Heart right ventricle (tissue), 16 donors: ENCODE results near the gene RCC1. TPM values are rescaled to one million over a fixed set of nuclear protein-coding genes. Genes with fewer than 3 reads are reported as not detected.

Experiments used
- ATAC-seq, 8 donors: fragments of 200-7000 bp; cut with Tn5 transposase; one replicate each; pipeline ENCODE4 v1.9.1; 2020; ENCODE audit warnings: mild to moderate bottlenecking in 8 of 8, moderate library complexity in 8 of 8, moderate number of reproducible peaks in 1 of 8
- DNase-seq, 2 donors: peaks; one replicate each; pipeline ENCODE4 v3.0.0-alpha.2; 2020
- H3K27ac ChIP-seq, 10 donors: fragments of 200-600 bp; sonication (generic) in 2 of 10; one replicate each; pipeline versions ENCODE4 v1.5.0 to v1.8.0; 2020 to 2022; ENCODE audit warnings: mild to moderate bottlenecking in 3 of 10
- H3K27me3 ChIP-seq, 7 donors: fragments of 200-600 bp; one replicate each; pipeline ENCODE4 v1.8.0; 2021 to 2022; ENCODE audit warnings: mild to moderate bottlenecking in 2 of 7
- H3K36me3 ChIP-seq, 9 donors: fragments of 200-600 bp; sonication (generic) in 1 of 9; one replicate each; pipeline versions ENCODE4 v1.5.0 to v1.8.0; 2020 to 2022; ENCODE audit warnings: mild to moderate bottlenecking in 2 of 9
- H3K4me1 ChIP-seq, 9 donors: fragments of 200-600 bp; sonication (generic) in 1 of 9; one replicate each; pipeline versions ENCODE4 v1.5.0 to v1.8.0; 2020 to 2022; ENCODE audit warnings: mild to moderate bottlenecking in 4 of 9
- H3K4me3 ChIP-seq, 10 donors: fragments of 200-600 bp; sonication (generic) in 2 of 10; one replicate each; pipeline versions ENCODE4 v1.5.0 to v1.8.0; 2020 to 2022; ENCODE audit warnings: mild to moderate bottlenecking in 7 of 10, moderate library complexity in 2 of 10
- H3K9me3 ChIP-seq, 11 donors: fragments of 200-600 bp in 10 of 11; sonication (generic) in 2 of 11; one replicate each; pipeline versions ENCODE4 v1.5.0 to v1.8.0; 2013 to 2022; ENCODE audit warnings: mild to moderate bottlenecking in 2 of 11, control low read depth in 1 of 11, moderate library complexity in 1 of 11
- WGBS, 2 donors: extraction: QIAGEN DNeasy Blood & Tissue Kit; methylation state at CpG; one replicate each; pipeline ENCODE4 v1.1.7; 2013; ENCODE audit warnings: inconsistent platforms in 1 of 2; 5-methylcytosine and 5-hydroxymethylcytosine counted together
- intact Hi-C, 10 donors: fragments of 100-400 bp; cut with DNase I; formaldehyde crosslinking; loops; one replicate each; pipeline versions ENCODE4 v1.11.1 to v1.14.2; 2022
- polyA plus RNA-seq, 2 donors: library from polyadenylated mRNA; stranded (reverse); fragments of 200-250 nt; gene quantifications; one replicate each; pipeline ENCODE4 v1.2.3, GENCODE V29; 2013
- total RNA-seq, 10 donors: library from RNA; stranded (reverse); fragmentation: NEBNext Ultra II Directional in 3 of 10; extraction: Animal tissue kit (Norgen Biotek cat#: 25700) in 3 of 10; gene quantifications; one replicate each; pipeline versions ENCODE4 v1.2.1 to v1.2.4, GENCODE V29; 2021 to 2023
- TF ChIP-seq, protein P1 (sequence below), 9 donors: fragments of 200-600 bp; sonication (generic) in 2 of 9; IDR thresholded peaks; one replicate each; pipeline versions ENCODE4 v1.5.0 to v1.8.0; 2021 to 2022; ENCODE audit warnings: antibody characterized with exemption in 9 of 9, mild to moderate bottlenecking in 5 of 9, moderate library complexity in 1 of 9
- donor health status: Arrhythmogenic right ventricular cardiomyopathy.
- donor health status: ischemic (EF 13 %, LVEDD 7.1; RV severe dilation, severe dysfunction).
- donor health status: healthy with polysubstance abuse.
- donor health status: DM: no; HTN: yes; CAD: no.
- donor health status: DM: no; HTN: no; CAD: no.
- donor health status: ischemic (EF 25% LVEDD 6.9; RV normal size, moderate dysfunction).
- donor health status: ischemic (EF 25% LVEDD 5.7; RV mildly dilated, moderate dysfunction).
- donor health status: healthy.
- donor health status: DM: yes; HTN: yes; CAD: no.
- donor health status: Ischemic cardiomyopathy.
- donor health status: ischemic (EF 35%, LVEDD 5.7; RV mildly dilated, moderate dysfunction).
- donor health status: nonischemic (EF 11% LVEDD 7.7; RV severe dilation, severe dysfunction).
- donor health status: DM: yes; HTN: yes; CAD: no.
- donor health status: PGD.
- donor health status: ischemic (EF 29% LVEDD 5.4; RV normal size, mild dysfunction).
- donor health status: nonischemic (EF 23%, LVEDD 6.1; RV moderate dilation, normal function).

RCC1 gene
- total and polyA plus RNA-seq, 12 donors, result 2.3 to 17.8 (median 4.1) TPM

DNA sequence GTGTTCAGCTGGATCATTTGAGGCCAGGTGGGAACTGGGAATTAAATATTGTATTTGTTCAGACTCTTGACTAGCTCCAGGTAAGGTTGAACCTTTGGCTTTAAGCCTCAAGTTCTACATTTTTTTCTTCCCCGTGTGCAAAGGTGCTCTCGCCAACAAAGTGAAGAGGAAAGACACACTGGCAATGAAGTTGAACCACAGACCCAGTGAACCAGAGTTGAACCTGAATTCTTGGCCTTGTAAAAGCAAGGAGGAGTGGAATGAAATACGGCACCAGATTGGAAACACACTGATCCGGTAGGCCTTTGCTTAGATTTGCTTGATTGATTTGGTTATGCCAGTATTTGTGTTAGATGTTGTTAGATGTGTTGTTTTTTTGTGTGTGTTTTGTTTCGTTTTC lies 25.5 kb upstream of the RCC1 start:
- Histone ChIP-seq H3K27ac (no peak overlapping the region), H3K27me3 (no peaks in the 10 kb centered on the region), H3K4me3 (no peak overlapping the region), H3K36me3 (peaks cover 4 to 99% (median 60%) of the 10 kb centered on the region in 9 donors), H3K4me1 (no peaks in the 10 kb centered on the region), H3K9me3 (no peaks in the 10 kb centered on the region)
- DNase-seq, result no peak
- no peak for ATAC-seq
- WGBS, 2 donors, result 94 to 99% methylated on average over 5 of the region's 5 CpGs
- TF ChIP-seq, protein P1, sequence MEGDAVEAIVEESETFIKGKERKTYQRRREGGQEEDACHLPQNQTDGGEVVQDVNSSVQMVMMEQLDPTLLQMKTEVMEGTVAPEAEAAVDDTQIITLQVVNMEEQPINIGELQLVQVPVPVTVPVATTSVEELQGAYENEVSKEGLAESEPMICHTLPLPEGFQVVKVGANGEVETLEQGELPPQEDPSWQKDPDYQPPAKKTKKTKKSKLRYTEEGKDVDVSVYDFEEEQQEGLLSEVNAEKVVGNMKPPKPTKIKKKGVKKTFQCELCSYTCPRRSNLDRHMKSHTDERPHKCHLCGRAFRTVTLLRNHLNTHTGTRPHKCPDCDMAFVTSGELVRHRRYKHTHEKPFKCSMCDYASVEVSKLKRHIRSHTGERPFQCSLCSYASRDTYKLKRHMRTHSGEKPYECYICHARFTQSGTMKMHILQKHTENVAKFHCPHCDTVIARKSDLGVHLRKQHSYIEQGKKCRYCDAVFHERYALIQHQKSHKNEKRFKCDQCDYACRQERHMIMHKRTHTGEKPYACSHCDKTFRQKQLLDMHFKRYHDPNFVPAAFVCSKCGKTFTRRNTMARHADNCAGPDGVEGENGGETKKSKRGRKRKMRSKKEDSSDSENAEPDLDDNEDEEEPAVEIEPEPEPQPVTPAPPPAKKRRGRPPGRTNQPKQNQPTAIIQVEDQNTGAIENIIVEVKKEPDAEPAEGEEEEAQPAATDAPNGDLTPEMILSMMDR (IDR thresholded peaks at IDR 0.05), result no peak
- intact Hi-C loops, result no loop called here

DNA sequence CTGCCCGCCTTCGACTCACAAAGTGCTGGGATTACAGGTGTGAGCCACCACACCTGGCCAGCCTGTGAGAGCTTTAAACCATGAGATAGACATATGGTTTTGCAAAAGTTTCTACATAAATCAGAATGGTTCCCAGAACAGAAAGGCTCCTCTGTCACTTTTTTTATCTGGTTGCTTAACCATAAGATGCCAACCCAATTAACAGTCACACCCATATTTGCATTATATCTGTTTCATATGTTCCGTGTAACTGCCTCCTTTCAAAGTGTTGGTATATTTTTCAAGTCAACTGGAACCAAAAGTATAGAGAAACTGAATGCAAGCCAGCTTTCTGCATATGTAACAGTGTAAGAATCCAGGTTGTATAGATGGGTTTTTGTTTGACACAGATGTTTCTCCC lies 23.7 kb upstream of the RCC1 start:
- Histone ChIP-seq H3K27me3 (no peaks in the 10 kb centered on the region), H3K4me3 (no peak overlapping the region), H3K27ac (no peak overlapping the region), H3K9me3 (no peaks in the 10 kb centered on the region), H3K36me3 (peaks cover 0 to 99% (median 58%) of the 10 kb centered on the region in 9 donors), H3K4me1 (no peaks in the 10 kb centered on the region)
- TF ChIP-seq, protein P1 (IDR thresholded peaks at IDR 0.05), result no peak
- intact Hi-C loops, result no loop called here
- DNase-seq (no peak), ATAC-seq (no peak)
- 91 to 93% methylated on average over 3 of the region's 3 CpGs for WGBS, 2 donors

- intact Hi-C loops, result no loop called here
- WGBS, 2 donors, result 93 to 98% methylated on average over 2 of the region's 2 CpGs
- DNase-seq, result no peak
- no peaks in the 10 kb centered on the region for H3K4me1 ChIP-seq
- peaks cover 0 to 99% (median 55%) of the 10 kb centered on the region in 9 donors for H3K36me3 ChIP-seq
- H3K9me3 ChIP-seq, result no peaks in the 10 kb centered on the region
- no peak for ATAC-seq
- no peaks in the 10 kb centered on the region for H3K27me3 ChIP-seq
- no peak overlapping the region for H3K4me3 ChIP-seq
- no peak overlapping the region for H3K27ac ChIP-seq
- TF ChIP-seq, protein P1 (IDR thresholded peaks at IDR 0.05), result no peak
Observed at GRCh38 chr1:28482702-28483101, 23.1 kb upstream of the RCC1 start.

DNA sequence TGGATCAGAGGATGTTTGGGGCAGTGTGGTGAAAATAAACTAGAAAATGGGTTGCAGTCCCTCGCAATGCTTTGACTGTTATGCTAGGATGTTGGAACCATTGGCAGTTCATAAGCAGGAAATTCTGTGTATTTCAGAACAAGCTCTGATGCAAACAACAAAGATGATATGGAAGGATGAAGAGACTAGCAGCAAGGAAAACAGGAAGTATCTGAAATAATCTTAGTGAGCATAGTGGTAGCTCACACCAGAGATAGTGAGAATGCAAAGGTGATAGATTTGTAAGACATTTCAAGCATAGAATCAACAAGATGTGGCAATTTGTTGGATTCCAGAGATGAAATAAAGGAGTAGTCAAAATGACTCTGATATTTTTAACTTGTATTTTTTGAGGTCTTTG lies 11.1 kb upstream of the RCC1 start:
- 92 to 95% methylated on average over 1 of the region's 1 CpG for WGBS, 2 donors
- Histone ChIP-seq H3K4me1 (no peaks in the 10 kb centered on the region), H3K36me3 (peaks cover 0 to 100% (median 45%) of the 10 kb centered on the region in 9 donors), H3K9me3 (no peaks in the 10 kb centered on the region), H3K27me3 (no peaks in the 10 kb centered on the region), H3K27ac (no peak overlapping the region), H3K4me3 (no peak overlapping the region)
- ATAC-seq (no peak), DNase-seq (no peak)
- TF ChIP-seq, protein P1 (IDR thresholded peaks at IDR 0.05), result no peak
- intact Hi-C loops, result no loop called here
